Ascending aorta (tissue), 2 donors: ENCODE data around the gene TOR3A. TPM values are rescaled to one million over a fixed set of nuclear protein-coding genes. Genes with fewer than 3 reads are reported as not detected.

Experiments used
- DNase-seq, 2 donors: peaks; one replicate each; pipeline ENCODE4 v3.0.0-alpha.2; 2019; ENCODE audit warnings: low spot score in 2 of 2
- H3K27ac ChIP-seq, 2 donors: fragments of 200-600 bp; sonication (generic); one replicate each; pipeline ENCODE4 v1.5.1; 2016 to 2017; ENCODE audit warnings: mild to moderate bottlenecking in 1 of 2
- H3K27me3 ChIP-seq: fragments of 200-600 bp; sonication (generic); one replicate; pipeline ENCODE4 v1.5.1; 2017
- H3K36me3 ChIP-seq, 2 donors: fragments of 200-600 bp; sonication (generic); one replicate each; pipeline ENCODE4 v1.5.1; 2016
- H3K4me1 ChIP-seq, 2 donors: fragments of 200-600 bp; sonication (generic); one replicate each; pipeline ENCODE4 v1.5.1; 2016 to 2017; ENCODE audit warnings: mild to moderate bottlenecking in 1 of 2
- H3K4me3 ChIP-seq, 2 donors: fragments of 200-600 bp; sonication (generic); one replicate each; pipeline ENCODE4 v1.5.1; 2016 to 2017; ENCODE audit warnings: mild to moderate bottlenecking in 1 of 2
- H3K9me3 ChIP-seq, 2 donors: fragments of 200-600 bp; sonication (generic); one replicate each; pipeline ENCODE4 v1.5.1; 2016
- CTCF ChIP-seq, 3 experiments: fragments of 200-600 bp in 2 of 3; fragments of 450-650 bp in 1 of 3; sonication (generic) in 2 of 3; IDR thresholded peaks; one replicate each; pipeline ENCODE4 v1.5.1; 2016 to 2019; ENCODE audit warnings: antibody characterized with exemption in 3 of 3, mild to moderate bottlenecking in 1 of 3, moderate library complexity in 1 of 3
- intact Hi-C: fragments of 100-400 bp; cut with DNase I; formaldehyde crosslinking; loops from one replicate; pipeline ENCODE4 v1.15.1; 2023
- total RNA-seq: library from RNA; depleted of rRNA; stranded (reverse); fragments of >200 nt; gene quantifications from one replicate; pipeline ENCODE4 v1.1.0, GENCODE V29; 2016

The TOR3A gene
- total RNA-seq, 1 donor from 2014 or later = 109 TPM

GRCh38 chr1:179089827-179090482 is 8.1 kb downstream of the TOR3A start:
- Histone ChIP-seq H3K9me3 (no peaks in the 10 kb centered on the region), H3K27ac (peak overlapping the region; percentile 68 to 71), H3K36me3 (peaks cover 18 to 40% of the 10 kb centered on the region in 2 donors), H3K27me3 (no peaks in the 10 kb centered on the region), H3K4me1 (peaks cover 9 to 15% of the 10 kb centered on the region in 2 donors), H3K4me3 (no peak overlapping the region)
- intact Hi-C loops = loop anchor here (10.0 kb wide), 2 partner anchors 495 to 795 kb away; partner anchors contain the start of gene TOR1AIP1
- DNase-seq = no peak
- TF ChIP-seq CTCF (IDR thresholded peaks at IDR 0.05) = no peak

GRCh38 chr1:179090522-179090921 is 8.7 kb downstream of the TOR3A start:
- H3K4me3 ChIP-seq = no peak overlapping the region
- peaks cover 9 to 15% of the 10 kb centered on the region in 2 donors for H3K4me1 ChIP-seq
- peak in 1 of 2 donors; percentile 76 for DNase-seq
- peak in 2 of 3 experiments; percentile 17 to 38 for TF ChIP-seq CTCF (IDR thresholded peaks at IDR 0.05)
- H3K27me3 ChIP-seq = no peaks in the 10 kb centered on the region
- peaks cover 23 to 45% of the 10 kb centered on the region in 2 donors for H3K36me3 ChIP-seq
- intact Hi-C loops = no loop called here
- peak overlapping the region; percentile 68 to 71 for H3K27ac ChIP-seq
- H3K9me3 ChIP-seq = no peaks in the 10 kb centered on the region

GRCh38 chr1:179090923-179091322 is 9.1 kb downstream of the TOR3A start:
- no peak for TF ChIP-seq CTCF (IDR thresholded peaks at IDR 0.05)
- DNase-seq = no peak
- Histone ChIP-seq H3K27me3 (no peaks in the 10 kb centered on the region), H3K36me3 (peaks cover 26 to 42% of the 10 kb centered on the region in 2 donors), H3K27ac (peak overlapping the region; percentile 68 to 71), H3K4me3 (no peak overlapping the region), H3K9me3 (no peaks in the 10 kb centered on the region), H3K4me1 (peaks cover 9 to 15% of the 10 kb centered on the region in 2 donors)
- intact Hi-C loops = no loop called here

DNA sequence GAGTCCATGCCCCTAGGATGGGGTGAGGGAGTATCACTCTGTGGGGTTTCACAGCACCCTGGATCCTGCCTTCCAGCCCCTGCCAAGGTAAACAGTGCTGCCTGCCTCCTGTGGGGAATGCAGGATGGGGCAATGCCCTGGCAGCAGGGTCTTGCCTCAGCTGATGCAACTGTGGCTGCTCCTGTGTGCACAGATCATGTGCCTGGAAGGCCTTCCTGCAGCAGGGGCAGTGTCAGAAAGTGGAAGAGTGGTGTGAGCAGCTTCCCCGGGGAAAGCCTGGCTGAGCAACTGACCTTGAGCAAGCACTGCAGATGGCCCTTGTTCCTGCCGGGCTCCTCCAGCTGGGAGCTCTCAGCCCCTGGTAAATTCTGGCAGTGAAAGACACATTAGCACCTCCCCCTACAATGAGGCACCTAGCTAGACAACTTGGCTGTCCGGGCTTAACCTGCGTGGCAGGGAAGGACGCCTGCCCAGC is 9.9 kb downstream of the TOR3A start:
- Histone ChIP-seq H3K27ac (peak overlapping the region; percentile 68 to 71), H3K36me3 (peaks cover 31 to 46% of the 10 kb centered on the region in 2 donors), H3K4me3 (no peak overlapping the region), H3K27me3 (no peaks in the 10 kb centered on the region), H3K4me1 (peaks cover 9 to 15% of the 10 kb centered on the region in 2 donors), H3K9me3 (no peaks in the 10 kb centered on the region)
- no peak for TF ChIP-seq CTCF (IDR thresholded peaks at IDR 0.05)
- intact Hi-C loops = no loop called here
- DNase-seq = peak in 1 of 2 donors; percentile 82

- Histone ChIP-seq H3K27me3 (no peaks in the 10 kb centered on the region), H3K36me3 (peaks cover 44 to 53% of the 10 kb centered on the region in 2 donors), H3K4me1 (peaks cover 9 to 15% of the 10 kb centered on the region in 2 donors), H3K27ac (peak overlapping the region in 1 of 2 donors; percentile 71), H3K9me3 (no peaks in the 10 kb centered on the region), H3K4me3 (no peak overlapping the region)
- no peak for TF ChIP-seq CTCF (IDR thresholded peaks at IDR 0.05)
- DNase-seq = no peak
- intact Hi-C loops = no loop called here
Observed at GRCh38 chr1:179092896-179093461, 11.1 kb downstream of the TOR3A start.
